ENCODE measurements around the gene ACBD3.

- TF ChIP-seq CTCF (IDR thresholded peaks at IDR 0.05; ENCODE audit: low read length) (no peak), EZH2phosphoT487 (IDR thresholded peaks at IDR 0.05; ENCODE audit: low read length) (no peak)
Measured at GRCh38 chr1:226164154-226164553, 22.4 kb downstream of the ACBD3 start.
